ENCODE data around the gene NTRK2. TPM values are rescaled to one million over a fixed set of nuclear protein-coding genes. Genes with fewer than 3 reads are reported as not detected.

NTRK2 gene
- total and polyA plus RNA-seq, 2 experiments from 2014 or later = 0.99 to 3.7 TPM

DNA sequence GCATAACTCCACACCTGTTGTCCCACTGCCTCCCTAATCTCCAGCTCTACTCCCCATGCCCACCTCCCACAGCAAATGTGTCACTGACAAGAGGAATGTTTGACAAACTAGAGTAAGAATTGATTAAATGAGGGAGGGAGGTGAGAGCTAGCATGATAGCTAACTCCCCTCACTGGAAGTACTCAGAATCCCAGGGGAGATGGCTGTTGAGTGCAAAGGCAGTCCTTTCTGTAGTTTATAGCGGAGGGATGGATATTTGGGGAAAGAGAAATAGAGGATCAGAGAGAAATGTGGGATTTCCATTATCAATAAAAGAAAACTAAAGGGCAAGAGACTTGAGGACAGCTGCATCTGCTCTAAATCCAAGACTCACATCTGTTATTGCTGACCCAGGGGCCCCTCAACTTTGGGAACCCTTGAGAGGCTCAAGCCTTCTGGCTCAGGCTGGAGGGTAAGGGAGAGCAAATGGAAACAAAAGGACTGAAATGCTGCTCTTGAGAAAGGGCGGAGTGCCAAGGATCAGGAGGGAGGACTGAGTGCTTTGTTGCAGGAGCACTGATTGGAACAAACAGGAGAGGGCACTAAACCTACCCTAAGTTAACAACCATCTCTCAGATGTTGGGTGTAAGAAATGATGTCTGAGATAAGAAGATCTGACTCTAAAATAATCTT lies 372.1 kb downstream of the NTRK2 start:
- Histone ChIP-seq H3K79me2 (no peaks in the 10 kb centered on the region), H3K27me3 (no peaks in the 10 kb centered on the region), H2AFZ (no peak overlapping the region), H3K4me3 (no peak overlapping the region), H3K9me2 (replicated peaks; ENCODE audit: insufficient read depth) (no peaks in the 10 kb centered on the region), H4K20me1 (ENCODE audit: insufficient read depth, poor library complexity, severe bottlenecking) (no peaks in the 10 kb centered on the region), H3K9me3 (ENCODE audit: low read depth) (no peaks in the 10 kb centered on the region), H3K27ac (no peak overlapping the region), H3K36me3 (replicated peaks; ENCODE audit: insufficient read depth, low read depth) (no peaks in the 10 kb centered on the region), H3K4me2 (no peak overlapping the region), H3K4me1 (ENCODE audit: insufficient read depth) (no peaks in the 10 kb centered on the region)
- no peak for DNase-seq (ENCODE audit: low spot score)
- 100% methylated on average over 2 of the region's 2 CpGs for WGBS (ENCODE audit: low lambda C conversion rate, missing lambda C conversion rate)
- TF ChIP-seq EZH2phosphoT487 (IDR thresholded peaks at IDR 0.05; ENCODE audit: low read depth, severe bottlenecking, unreplicated experiment) (no peak), EZH2 (IDR thresholded peaks at IDR 0.05; ENCODE audit: borderline replicate concordance) (no peak)
- TF ChIP-seq, protein P1, sequence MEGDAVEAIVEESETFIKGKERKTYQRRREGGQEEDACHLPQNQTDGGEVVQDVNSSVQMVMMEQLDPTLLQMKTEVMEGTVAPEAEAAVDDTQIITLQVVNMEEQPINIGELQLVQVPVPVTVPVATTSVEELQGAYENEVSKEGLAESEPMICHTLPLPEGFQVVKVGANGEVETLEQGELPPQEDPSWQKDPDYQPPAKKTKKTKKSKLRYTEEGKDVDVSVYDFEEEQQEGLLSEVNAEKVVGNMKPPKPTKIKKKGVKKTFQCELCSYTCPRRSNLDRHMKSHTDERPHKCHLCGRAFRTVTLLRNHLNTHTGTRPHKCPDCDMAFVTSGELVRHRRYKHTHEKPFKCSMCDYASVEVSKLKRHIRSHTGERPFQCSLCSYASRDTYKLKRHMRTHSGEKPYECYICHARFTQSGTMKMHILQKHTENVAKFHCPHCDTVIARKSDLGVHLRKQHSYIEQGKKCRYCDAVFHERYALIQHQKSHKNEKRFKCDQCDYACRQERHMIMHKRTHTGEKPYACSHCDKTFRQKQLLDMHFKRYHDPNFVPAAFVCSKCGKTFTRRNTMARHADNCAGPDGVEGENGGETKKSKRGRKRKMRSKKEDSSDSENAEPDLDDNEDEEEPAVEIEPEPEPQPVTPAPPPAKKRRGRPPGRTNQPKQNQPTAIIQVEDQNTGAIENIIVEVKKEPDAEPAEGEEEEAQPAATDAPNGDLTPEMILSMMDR (IDR thresholded peaks at IDR 0.05; ENCODE audit: poor library complexity) = no peak

DNA sequence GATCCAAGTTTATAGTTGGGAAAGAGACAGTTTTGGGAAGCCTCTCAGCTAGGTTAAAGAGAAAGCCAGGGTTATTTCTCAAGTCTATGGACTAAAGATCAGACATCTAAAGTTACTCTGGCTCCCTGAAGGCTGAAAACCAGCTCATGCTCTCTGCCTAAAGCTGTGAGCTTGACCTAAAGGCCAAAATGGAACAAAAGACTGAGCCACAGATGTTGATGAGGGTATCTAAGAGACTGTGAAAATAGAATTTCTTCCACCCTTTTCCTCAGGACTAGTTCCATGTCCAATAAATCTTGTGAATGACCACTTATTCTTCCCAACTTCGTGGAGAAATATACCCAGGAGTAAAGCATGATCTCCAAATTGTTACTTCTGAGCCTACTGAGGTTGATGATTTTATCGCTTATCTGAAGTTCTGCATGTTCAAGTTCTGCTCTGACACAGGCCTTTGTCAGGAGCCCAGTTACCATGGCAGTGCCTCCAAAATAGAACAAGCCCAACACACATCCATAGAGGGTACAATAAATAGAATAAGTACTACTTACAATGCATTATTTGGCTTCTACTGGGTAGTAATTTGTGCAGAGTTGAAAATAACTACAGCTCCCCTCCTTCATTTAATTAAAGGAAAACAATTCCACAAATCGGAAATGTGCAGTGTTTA lies 373.6 kb downstream of the NTRK2 start:
- TF ChIP-seq EZH2 (IDR thresholded peaks at IDR 0.05; ENCODE audit: borderline replicate concordance) (no peak), EZH2phosphoT487 (IDR thresholded peaks at IDR 0.05; ENCODE audit: low read depth, severe bottlenecking, unreplicated experiment) (no peak)
- TF ChIP-seq, protein P1 (IDR thresholded peaks at IDR 0.05; ENCODE audit: poor library complexity) = no peak
- H4K20me1 ChIP-seq (ENCODE audit: insufficient read depth, poor library complexity, severe bottlenecking) = no peaks in the 10 kb centered on the region
- no peaks in the 10 kb centered on the region for H3K79me2 ChIP-seq
- H3K27ac ChIP-seq = no peak overlapping the region
- H2AFZ ChIP-seq = no peak overlapping the region
- no peaks in the 10 kb centered on the region for H3K27me3 ChIP-seq
- H3K4me3 ChIP-seq = no peak overlapping the region
- no peaks in the 10 kb centered on the region for H3K9me2 ChIP-seq (replicated peaks; ENCODE audit: insufficient read depth)
- DNase-seq (ENCODE audit: low spot score) = no peak
- no peaks in the 10 kb centered on the region for H3K36me3 ChIP-seq (replicated peaks; ENCODE audit: insufficient read depth, low read depth)
- H3K9me3 ChIP-seq (ENCODE audit: low read depth) = no peaks in the 10 kb centered on the region
- no peak overlapping the region for H3K4me2 ChIP-seq
- no peaks in the 10 kb centered on the region for H3K4me1 ChIP-seq (ENCODE audit: insufficient read depth)
- 82% methylated on average over 3 of the region's 3 CpGs for WGBS (ENCODE audit: low lambda C conversion rate, missing lambda C conversion rate)

DNA sequence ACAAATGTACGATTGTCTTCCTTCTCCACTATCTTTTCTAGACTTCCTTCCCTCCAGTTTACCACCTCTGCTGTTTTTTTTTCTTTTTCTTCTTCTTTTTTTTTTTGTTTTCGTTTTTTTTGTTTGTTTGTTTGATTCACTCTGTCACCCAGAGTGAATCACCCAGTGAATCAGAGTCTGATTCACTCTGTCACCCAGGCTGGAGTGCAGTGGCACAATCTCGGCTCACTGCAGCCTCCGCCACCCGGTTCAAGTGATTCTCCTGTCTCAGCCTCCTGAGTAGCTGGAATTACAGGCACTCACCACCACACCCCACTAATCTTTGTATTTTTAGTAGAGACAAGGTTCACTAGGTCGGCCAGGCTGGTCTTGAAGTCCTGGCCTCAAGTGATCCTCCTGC lies 375.7 kb downstream of the NTRK2 start:
- Histone ChIP-seq H2AFZ (no peak overlapping the region), H3K4me1 (ENCODE audit: insufficient read depth) (no peaks in the 10 kb centered on the region), H3K9me2 (replicated peaks; ENCODE audit: insufficient read depth) (no peaks in the 10 kb centered on the region), H3K4me2 (no peak overlapping the region), H3K36me3 (replicated peaks; ENCODE audit: insufficient read depth, low read depth) (no peaks in the 10 kb centered on the region), H3K79me2 (no peaks in the 10 kb centered on the region), H3K4me3 (no peak overlapping the region), H3K9me3 (ENCODE audit: low read depth) (no peaks in the 10 kb centered on the region), H3K27ac (no peak overlapping the region), H4K20me1 (ENCODE audit: insufficient read depth, poor library complexity, severe bottlenecking) (no peaks in the 10 kb centered on the region), H3K27me3 (no peaks in the 10 kb centered on the region)
- TF ChIP-seq EZH2phosphoT487 (IDR thresholded peaks at IDR 0.05; ENCODE audit: low read depth, severe bottlenecking, unreplicated experiment) (no peak), EZH2 (IDR thresholded peaks at IDR 0.05; ENCODE audit: borderline replicate concordance) (no peak)
- TF ChIP-seq, protein P1 (IDR thresholded peaks at IDR 0.05; ENCODE audit: poor library complexity) = no peak
- no peak for DNase-seq (ENCODE audit: low spot score)
- WGBS (ENCODE audit: low lambda C conversion rate, missing lambda C conversion rate) = 85% methylated on average over 6 of the region's 6 CpGs

All from hepatocyte (in vitro differentiated cells).